ENCODE measurements around the gene HEXB. TPM values are rescaled to one million over a fixed set of nuclear protein-coding genes. Genes with fewer than 3 reads are reported as not detected.

HEXB gene
- total and polyA plus RNA-seq, 2 of the 4 experiments (the other 2 are of a cell fraction), result 76.7 to 126 TPM

DNA sequence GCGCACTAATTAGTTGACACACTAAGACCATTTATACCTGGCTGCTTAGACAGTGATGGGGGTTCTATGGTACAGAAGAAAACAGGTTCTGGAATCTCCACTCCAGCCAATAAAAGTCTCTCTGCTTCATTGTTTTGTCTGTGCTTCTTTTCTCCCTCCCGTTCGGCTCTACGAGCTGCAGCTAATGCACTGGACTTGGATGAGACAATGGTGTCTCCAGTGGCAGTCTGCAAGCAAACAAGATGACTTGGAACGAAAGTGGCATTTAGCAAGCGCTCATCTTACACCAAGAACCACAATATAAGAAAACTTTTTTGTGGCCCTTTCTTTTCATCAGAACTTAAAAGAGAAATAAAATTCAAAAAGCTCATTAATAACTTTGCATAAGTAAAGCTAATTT is 51.7 kb downstream of the HEXB start:
- H3K4me3 ChIP-seq (ENCODE audit: insufficient read depth, low read depth, low read length), result no peak overlapping the region
- H4K8ac ChIP-seq (ENCODE audit: low read depth in 2 of 2, low read length in 2 of 2), result no peak overlapping the region
- no peak overlapping the region for H2BK20ac ChIP-seq (ENCODE audit: low read depth, low read length)
- TF ChIP-seq SMC3 (IDR thresholded peaks at IDR 0.05; ENCODE audit: low read depth, low read length) (no peak), RAD21 (IDR thresholded peaks at IDR 0.05; ENCODE audit: low read length) (no peak), RCOR1 (IDR thresholded peaks at IDR 0.05; ENCODE audit: insufficient replicate concordance, low read length) (no peak)
- TF ChIP-seq, protein P1, sequence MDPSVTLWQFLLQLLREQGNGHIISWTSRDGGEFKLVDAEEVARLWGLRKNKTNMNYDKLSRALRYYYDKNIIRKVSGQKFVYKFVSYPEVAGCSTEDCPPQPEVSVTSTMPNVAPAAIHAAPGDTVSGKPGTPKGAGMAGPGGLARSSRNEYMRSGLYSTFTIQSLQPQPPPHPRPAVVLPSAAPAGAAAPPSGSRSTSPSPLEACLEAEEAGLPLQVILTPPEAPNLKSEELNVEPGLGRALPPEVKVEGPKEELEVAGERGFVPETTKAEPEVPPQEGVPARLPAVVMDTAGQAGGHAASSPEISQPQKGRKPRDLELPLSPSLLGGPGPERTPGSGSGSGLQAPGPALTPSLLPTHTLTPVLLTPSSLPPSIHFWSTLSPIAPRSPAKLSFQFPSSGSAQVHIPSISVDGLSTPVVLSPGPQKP (IDR thresholded peaks at IDR 0.05; ENCODE audit: borderline replicate concordance, low read depth, low read length), result no peak
- TF ChIP-seq, protein P2, sequence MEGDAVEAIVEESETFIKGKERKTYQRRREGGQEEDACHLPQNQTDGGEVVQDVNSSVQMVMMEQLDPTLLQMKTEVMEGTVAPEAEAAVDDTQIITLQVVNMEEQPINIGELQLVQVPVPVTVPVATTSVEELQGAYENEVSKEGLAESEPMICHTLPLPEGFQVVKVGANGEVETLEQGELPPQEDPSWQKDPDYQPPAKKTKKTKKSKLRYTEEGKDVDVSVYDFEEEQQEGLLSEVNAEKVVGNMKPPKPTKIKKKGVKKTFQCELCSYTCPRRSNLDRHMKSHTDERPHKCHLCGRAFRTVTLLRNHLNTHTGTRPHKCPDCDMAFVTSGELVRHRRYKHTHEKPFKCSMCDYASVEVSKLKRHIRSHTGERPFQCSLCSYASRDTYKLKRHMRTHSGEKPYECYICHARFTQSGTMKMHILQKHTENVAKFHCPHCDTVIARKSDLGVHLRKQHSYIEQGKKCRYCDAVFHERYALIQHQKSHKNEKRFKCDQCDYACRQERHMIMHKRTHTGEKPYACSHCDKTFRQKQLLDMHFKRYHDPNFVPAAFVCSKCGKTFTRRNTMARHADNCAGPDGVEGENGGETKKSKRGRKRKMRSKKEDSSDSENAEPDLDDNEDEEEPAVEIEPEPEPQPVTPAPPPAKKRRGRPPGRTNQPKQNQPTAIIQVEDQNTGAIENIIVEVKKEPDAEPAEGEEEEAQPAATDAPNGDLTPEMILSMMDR (conservative IDR thresholded peaks at IDR 0.05; ENCODE audit: low read depth, low read length), result no peak
- no peak overlapping the region for H2BK15ac ChIP-seq (ENCODE audit: low read depth, low read length)
- H3K27me3 ChIP-seq (ENCODE audit: control insufficient read depth, insufficient read depth, low read length), result no peaks in the 10 kb centered on the region
- no peaks in the 10 kb centered on the region for H3K4me1 ChIP-seq (ENCODE audit: control insufficient read depth, insufficient read depth, low read length)
- H2AK5ac ChIP-seq (ENCODE audit: low read depth, low read length), result no peak overlapping the region
- H2AFZ ChIP-seq (replicated peaks; ENCODE audit: low read length, poor library complexity), result no peak overlapping the region
- H3K36me3 ChIP-seq (ENCODE audit: control insufficient read depth, insufficient read depth, low read length), result peaks cover 12% of the 10 kb centered on the region
- no peaks in the 10 kb centered on the region; a peak in 1 of 4 replicates for H3K79me1 ChIP-seq (ENCODE audit: low read depth in 1 of 2, low read length in 2 of 2)
- H3K9me1 ChIP-seq (ENCODE audit: insufficient read depth, low read length), result no peaks in the 10 kb centered on the region
- H4K5ac ChIP-seq (ENCODE audit: low read depth, low read length), result no peak overlapping the region
- H4K91ac ChIP-seq (ENCODE audit: insufficient read depth, low read depth, low read length), result no peak overlapping the region
- DNase-seq, result no peak
- no TSS peak for BruUV-seq (replicated peaks)
- in situ Hi-C loops (cut with MboI; ENCODE audit: low sequenced_read_pairs) (no loop called here), dilution Hi-C loops (cut with HindIII; ENCODE audit: low sequenced_read_pairs, unreplicated experiment) (no loop called here), intact Hi-C loops (cut with micrococcal nuclease) (no loop called here)
- no peak overlapping the region for H3K27ac ChIP-seq (ENCODE audit: insufficient read depth, low read length)
- ChIA-PET CTCF (interaction anchor here (0.6 kb wide), 1 partner anchor 1873 kb away, joined by 3 read pairs; no protein-coding TSS in a partner anchor), POLR2A (ENCODE audit: unreplicated experiment) (no interaction called here)
- H3K23ac ChIP-seq (ENCODE audit: low read depth, low read length), result no peak overlapping the region
- no CpG with 5 or more reads among the region's 6 CpGs for whole genome bisulfite sequencing, 2 experiments (ENCODE audit: extremely low coverage in 2 of 2, insufficient read length in 1 of 2)
- no peak overlapping the region for H2BK5ac ChIP-seq (ENCODE audit: low read depth, low read length, poor library complexity, severe bottlenecking)
- no peaks in the 10 kb centered on the region for H3K9me3 ChIP-seq (ENCODE audit: control insufficient read depth, insufficient read depth, low read length)
- H3K18ac ChIP-seq (ENCODE audit: low read depth, low read length), result no peak overlapping the region
- H3K9ac ChIP-seq (ENCODE audit: low read depth, low read length), result no peak overlapping the region
- H3K4ac ChIP-seq (ENCODE audit: low read depth, low read length), result no peak overlapping the region
- ATAC-seq (ENCODE audit: low read depth), result no peak
- H2AK9ac ChIP-seq (replicated peaks; ENCODE audit: low read depth, low read length, poor library complexity), result no peak overlapping the region
- H3K4me2 ChIP-seq (ENCODE audit: low read depth, low read length), result no peak overlapping the region
- no peaks in the 10 kb centered on the region for H4K20me1 ChIP-seq (ENCODE audit: insufficient read depth, low read length)
- no peak overlapping the region for H3K14ac ChIP-seq (replicated peaks; ENCODE audit: low read depth, low read length)
- no peak overlapping the region for H2BK120ac ChIP-seq (ENCODE audit: low read depth, low read length)
- no peak overlapping the region for H3K56ac ChIP-seq (ENCODE audit: extremely low read depth, insufficient read depth, low read length)

All from IMR-90 (cell line).